ENCODE results near the gene RNF130.
"Not testable (repeated sequence)": the region's sequence is repeated elsewhere in the genome, so short reads cannot be mapped to it uniquely, and the experiment has no call there.

The RNF130 gene

DNA sequence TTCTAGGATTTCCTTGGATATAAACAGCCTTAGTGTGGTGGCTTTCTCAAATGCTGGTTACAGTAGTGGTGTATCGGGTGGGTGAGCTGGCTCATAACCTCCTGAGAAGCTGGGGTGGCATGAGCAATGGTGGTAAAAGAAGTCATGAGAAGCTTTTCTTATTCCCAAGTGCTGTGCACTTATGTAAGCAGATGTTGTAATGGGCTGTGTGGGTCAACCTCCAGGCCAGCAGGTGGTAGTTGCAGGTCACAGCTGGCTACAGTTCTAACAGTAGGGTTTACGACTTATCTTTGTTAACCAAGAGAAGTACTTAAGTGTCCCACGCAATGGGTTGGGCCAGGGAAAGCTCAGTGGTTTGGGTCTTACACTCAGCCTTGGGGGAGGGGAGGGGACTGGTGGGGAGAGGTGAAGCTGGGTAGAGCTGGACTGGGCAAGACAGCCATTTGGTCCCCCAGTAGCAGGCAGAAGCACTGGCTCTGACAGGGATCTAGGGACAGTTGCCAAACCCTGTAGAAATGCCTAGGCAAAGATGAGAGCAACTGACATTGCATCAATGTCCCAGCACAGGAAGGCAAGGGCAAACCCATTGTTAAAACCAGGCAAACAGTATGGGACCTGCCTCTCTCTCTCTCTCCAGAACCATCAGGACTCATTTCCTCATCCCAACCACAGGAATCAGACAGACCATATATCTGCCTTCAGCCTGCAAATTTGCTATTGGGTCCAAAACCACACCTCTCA is 76.8 kb downstream of the RNF130 start:
- DNase-seq (ENCODE audit: low read depth): no peak
- H3K4me3 ChIP-seq (replicated peaks; ENCODE audit: low read depth, low read length): no peak overlapping the region
- no peak for TF ChIP-seq CTCF (IDR thresholded peaks at IDR 0.05; ENCODE audit: low read length, missing control alignments)

- H3K4me3 ChIP-seq (replicated peaks; ENCODE audit: low read depth, low read length): not testable (repeated sequence)
Observed at GRCh38 chr5:179992855-179993254, 78.7 kb downstream of the RNF130 start.

GRCh38 chr5:179991106-179991505 is 80.5 kb downstream of the RNF130 start:
- no peak for DNase-seq (ENCODE audit: low read depth)
- H3K4me3 ChIP-seq (replicated peaks; ENCODE audit: low read depth, low read length): no peak overlapping the region
- no peak for TF ChIP-seq CTCF (IDR thresholded peaks at IDR 0.05; ENCODE audit: low read length, missing control alignments)

More at GRCh38 chr5:179992855-179993254, 78.7 kb downstream of the RNF130 start:
- not testable (repeated sequence) for DNase-seq (ENCODE audit: low read depth)

GRCh38 chr5:179990525-179990924 is 81.0 kb downstream of the RNF130 start:
- DNase-seq (ENCODE audit: low read depth); H3K4me3 ChIP-seq (replicated peaks; ENCODE audit: low read depth, low read length): not testable (repeated sequence)

DNA sequence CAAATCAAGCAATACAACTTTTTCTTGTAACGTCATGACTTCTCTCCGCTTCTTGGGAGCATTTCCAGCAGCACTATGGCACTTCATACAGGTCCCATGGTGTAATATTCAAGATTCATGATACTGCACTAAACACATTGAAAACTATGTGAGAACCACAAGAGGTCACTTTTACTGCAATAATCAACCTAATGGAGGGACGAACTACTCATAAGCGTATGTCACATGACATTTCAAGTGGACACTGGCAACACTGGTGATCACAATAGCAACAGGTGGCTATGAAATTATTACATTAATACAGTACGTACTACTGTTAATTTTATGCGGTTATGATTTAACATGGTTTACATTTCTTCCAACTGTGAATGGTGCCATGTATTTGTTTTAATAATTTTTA is 85.2 kb downstream of the RNF130 start:
- no peak overlapping the region for H3K4me3 ChIP-seq (replicated peaks; ENCODE audit: low read depth, low read length)
- TF ChIP-seq CTCF (IDR thresholded peaks at IDR 0.05; ENCODE audit: low read length, missing control alignments): no peak
- peak; percentile 23 for DNase-seq (ENCODE audit: low read depth)

DNA sequence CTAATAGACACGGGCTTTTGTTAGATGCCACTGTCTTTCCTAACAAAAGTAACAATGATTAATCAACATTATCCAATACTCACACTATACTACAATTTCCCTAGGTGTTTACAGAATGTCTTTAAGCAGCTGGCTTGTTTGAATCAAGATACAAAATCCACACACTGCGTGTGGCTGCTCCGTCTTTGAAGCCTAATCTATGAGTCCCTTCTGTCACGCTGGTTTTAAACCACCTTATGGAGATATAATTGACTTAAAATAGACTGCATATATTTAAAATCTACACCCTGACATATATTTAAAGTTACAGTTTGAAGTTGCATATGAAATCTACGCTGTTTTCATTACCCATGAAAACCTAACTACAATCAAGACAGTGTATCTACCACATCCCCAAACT is 89.9 kb downstream of the RNF130 start:
- no peak for DNase-seq (ENCODE audit: low read depth)
- no peak for TF ChIP-seq CTCF (IDR thresholded peaks at IDR 0.05; ENCODE audit: low read length, missing control alignments)
- H3K4me3 ChIP-seq (replicated peaks; ENCODE audit: low read depth, low read length): no peak overlapping the region

- no peak overlapping the region for H3K4me3 ChIP-seq (replicated peaks; ENCODE audit: low read depth, low read length)
- no peak for DNase-seq (ENCODE audit: low read depth)
Observed at GRCh38 chr5:179980767-179981166, 90.8 kb downstream of the RNF130 start.

More at GRCh38 chr5:179980767-179981166, 90.8 kb downstream of the RNF130 start:
- no peak for TF ChIP-seq CTCF (IDR thresholded peaks at IDR 0.05; ENCODE audit: low read length, missing control alignments)
